ENCODE data around the gene UQCRC1. TPM values are rescaled to one million over a fixed set of nuclear protein-coding genes. Genes with fewer than 3 reads are reported as not detected.
A peak's percentile ranks its signal among the peaks of the same experiment; 100 is the strongest.

UQCRC1 gene
- total and polyA plus RNA-seq, 8 donors = 148 to 203 (median 166) TPM

- intact Hi-C loops (cut with DNase I) = no loop called here
- H3K4me3 ChIP-seq = no peak within 1 kb of the TSS
- H3K27ac ChIP-seq = no peak within 1 kb of the TSS
- no peaks in the 10 kb centered on the region for H3K27me3 ChIP-seq
- no peak for ATAC-seq
- H3K36me3 ChIP-seq = no peaks in the 10 kb centered on the region
- no peak for DNase-seq
- peaks cover 10 to 64% of the 10 kb centered on the region in 2 donors for H3K4me1 ChIP-seq
- TF ChIP-seq CTCF (IDR thresholded peaks at IDR 0.05) = no peak
- no peaks in the 10 kb centered on the region for H3K9me3 ChIP-seq
Observed at GRCh38 chr3:48563382-48563918, 46.0 kb downstream of the UQCRC1 start, which contains the start of gene UCN2. UCN2 (minus strand) TSS chr3:48563781; CDS start chr3:48563124, 657 bp downstream.

GRCh38 chr3:48562367-48563095 is 46.9 kb downstream of the UQCRC1 start:
- TF ChIP-seq CTCF (IDR thresholded peaks at IDR 0.05) = no peak
- peak in 1 of 4 donors; percentile 70 for DNase-seq
- peaks cover 10 to 73% of the 10 kb centered on the region in 2 donors for H3K4me1 ChIP-seq
- no peak for ATAC-seq
- no peaks in the 10 kb centered on the region for H3K9me3 ChIP-seq
- no peaks in the 10 kb centered on the region for H3K36me3 ChIP-seq
- H3K27ac ChIP-seq = no peak overlapping the region
- H3K27me3 ChIP-seq = no peaks in the 10 kb centered on the region
- intact Hi-C loops (cut with DNase I) = no loop called here
- no peak overlapping the region for H3K4me3 ChIP-seq

- Histone ChIP-seq H3K27me3 (no peaks in the 10 kb centered on the region), H3K4me3 (peak overlapping the region; percentile 9 to 28), H3K36me3 (no peaks in the 10 kb centered on the region), H3K4me1 (peaks cover 10 to 80% of the 10 kb centered on the region in 2 donors), H3K9me3 (no peaks in the 10 kb centered on the region), H3K27ac (peak overlapping the region; percentile 42 to 66)
- intact Hi-C loops (cut with DNase I) = no loop called here
- TF ChIP-seq CTCF (IDR thresholded peaks at IDR 0.05) = peak in 1 of 2 donors; percentile 27
- ATAC-seq = no peak
- DNase-seq = peak in 3 of 4 donors; percentile 43 to 88 (median 72)
Observed at GRCh38 chr3:48561045-48561736, 48.3 kb downstream of the UQCRC1 start.

GRCh38 chr3:48560648-48561018 is 48.8 kb downstream of the UQCRC1 start:
- peaks cover 10 to 80% of the 10 kb centered on the region in 2 donors for H3K4me1 ChIP-seq
- no peaks in the 10 kb centered on the region for H3K27me3 ChIP-seq
- H3K9me3 ChIP-seq = no peaks in the 10 kb centered on the region
- H3K27ac ChIP-seq = peak overlapping the region; percentile 42 to 66
- no peaks in the 10 kb centered on the region for H3K36me3 ChIP-seq
- ATAC-seq (no peak), DNase-seq (peak in 2 of 4 donors; percentile 36 to 71)
- TF ChIP-seq CTCF (IDR thresholded peaks at IDR 0.05) = no peak
- peak overlapping the region; percentile 9 to 28 for H3K4me3 ChIP-seq
- intact Hi-C loops (cut with DNase I) = no loop called here
